CD4-positive, alpha-beta T cell (primary cell): Measurements from ENCODE around the gene CDHR3. TPM values are rescaled to one million over a fixed set of nuclear protein-coding genes. Genes with fewer than 3 reads are reported as not detected.

Experiments used
- ATAC-seq: fragments of 200-7000 bp; cut with Tn5 transposase; one replicate; pipeline ENCODE4 v1.10.0; 2022; ENCODE audit warnings: mild to moderate bottlenecking; ENCODE audit not compliant: poor library complexity
- CTCF ChIA-PET: fragments of 350-600 bp; sonication (Branson Sonifier 250); formaldehyde crosslinking; loops from one replicate; lab custom pipeline; 2021; ENCODE audit warnings: antibody characterized with exemption, inconsistent platforms; lab: Charles Lee
- POLR2A ChIA-PET: fragments of 350-600 bp; sonication (Branson Sonifier 250); formaldehyde crosslinking; loops from one replicate; lab custom pipeline; 2021; ENCODE audit warnings: antibody characterized with exemption, inconsistent platforms; lab: Charles Lee
- DNase-seq, 14 experiments: peaks; one replicate each; pipeline ENCODE4 v3.0.0-alpha.2; 2013 to 2020; ENCODE audit warnings: mixed read lengths in 2 of 14
- H3K27ac ChIP-seq, 2 donors: one replicate each; pipeline versions ENCODE4 v1.5.1 to v1.7.0; 2013; ENCODE audit warnings: low read length in 2 of 2, low read depth in 1 of 2, mild to moderate bottlenecking in 1 of 2
- H3K27me3 ChIP-seq, 2 experiments: 1 replicate in 1 of 2; 2 replicates in 1 of 2; pipeline versions ENCODE4 v1.6.1 to v1.7.0; 2013; ENCODE audit warnings: low read length in 2 of 2, control low read depth in 1 of 2, mild to moderate bottlenecking in 1 of 2, moderate library complexity in 1 of 2; ENCODE audit not compliant: insufficient read depth in 2 of 2, control insufficient read depth in 1 of 2
- H3K36me3 ChIP-seq: one replicate; pipeline ENCODE4 v1.6.1; 2013; ENCODE audit warnings: low read length, control low read depth; ENCODE audit not compliant: insufficient read depth
- H3K4me1 ChIP-seq: one replicate; pipeline ENCODE4 v1.6.1; 2013; ENCODE audit warnings: low read length, control low read depth; ENCODE audit not compliant: insufficient read depth
- H3K4me3 ChIP-seq: one replicate; pipeline ENCODE4 v1.5.1; 2013; ENCODE audit warnings: mild to moderate bottlenecking, low read length, moderate library complexity
- H3K9me3 ChIP-seq, 2 experiments: 1 replicate in 1 of 2; 2 replicates in 1 of 2; pipeline versions ENCODE4 v1.6.1 to v1.7.0; 2013; ENCODE audit warnings: low read length in 2 of 2, mild to moderate bottlenecking in 2 of 2, control low read depth in 1 of 2, moderate library complexity in 1 of 2; ENCODE audit not compliant: control insufficient read depth in 1 of 2, insufficient read depth in 1 of 2
- H3K27ac Mint-ChIP-seq: one replicate; pipeline ENCODE4 v1.8.0; 2020; ENCODE audit warnings: mixed read lengths
- H3K27me3 Mint-ChIP-seq: one replicate; pipeline ENCODE4 v1.8.0; 2021; ENCODE audit warnings: mixed read lengths
- H3K36me3 Mint-ChIP-seq: one replicate; pipeline ENCODE4 v1.8.0; 2021; ENCODE audit warnings: low read depth, mixed read lengths
- H3K4me1 Mint-ChIP-seq: one replicate; pipeline ENCODE4 v1.8.0; 2021; ENCODE audit warnings: low read depth, mixed read lengths
- H3K4me3 Mint-ChIP-seq: one replicate; pipeline ENCODE4 v1.8.0; 2020; ENCODE audit warnings: mild to moderate bottlenecking, mixed read lengths
- H3K9me3 Mint-ChIP-seq: one replicate; pipeline ENCODE4 v1.8.0; 2020; ENCODE audit warnings: mixed read lengths
- CTCF ChIP-seq: fragments of 200-600 bp; IDR thresholded peaks from one replicate; pipeline ENCODE4 v1.8.0; 2022; ENCODE audit warnings: antibody characterized with exemption, mild to moderate bottlenecking
- intact Hi-C, 2 experiments: fragments of 100-400 bp; cut with DNase I in 1 of 2; cut with micrococcal nuclease in 1 of 2; formaldehyde crosslinking; loops; one replicate each; pipeline versions ENCODE4 v1.15.1 to v1.9.0; 2023 to 2025; cut with DNase I, micrococcal nuclease
- total RNA-seq, 174 experiments: library from RNA in 2 of 174; stranded (reverse) in 2 of 174; gene quantifications; one replicate each; pipeline ENCODE4 v1.2.3 and lab custom pipeline; 2021 to 2026

CDHR3 gene
- total RNA-seq, 2 experiments from 2014 or later = 10.3 to 12.2 TPM

GRCh38 chr7:105988276-105988675, 25.2 kb downstream of the CDHR3 start:
- Mint-ChIP-seq H3K4me3 (no peak overlapping the region), H3K9me3 (no peaks in the 10 kb centered on the region), H3K27me3 (no peaks in the 10 kb centered on the region), H3K27ac (no peak overlapping the region), H3K4me1 (peaks cover 25% of the 10 kb centered on the region), H3K36me3 (no peaks in the 10 kb centered on the region)
- no peak for TF ChIP-seq CTCF
- no peaks in the 10 kb centered on the region for H3K27me3 ChIP-seq
- CTCF ChIA-PET = no interaction called here
- no peak overlapping the region for H3K27ac ChIP-seq
- ATAC-seq (no peak), DNase-seq (no peak)
- H3K9me3 ChIP-seq = no peaks in the 10 kb centered on the region
- no peaks in the 10 kb centered on the region for H3K4me1 ChIP-seq
- POLR2A ChIA-PET = interaction anchor here (0.7 kb wide), 1 partner anchor 13 kb away, joined by 3 read pairs; no protein-coding TSS in a partner anchor
- intact Hi-C loops = no loop called here
- H3K4me3 ChIP-seq = no peak overlapping the region
- H3K36me3 ChIP-seq = no peaks in the 10 kb centered on the region

GRCh38 chr7:105989191-105989590, 26.1 kb downstream of the CDHR3 start:
- H3K4me3 ChIP-seq = no peak overlapping the region
- H3K4me1 ChIP-seq = no peaks in the 10 kb centered on the region
- no peaks in the 10 kb centered on the region for H3K27me3 Mint-ChIP-seq
- POLR2A ChIA-PET = no interaction called here
- H3K9me3 ChIP-seq = no peaks in the 10 kb centered on the region
- no peaks in the 10 kb centered on the region for H3K9me3 Mint-ChIP-seq
- no peaks in the 10 kb centered on the region for H3K36me3 Mint-ChIP-seq
- DNase-seq (no peak), ATAC-seq (no peak)
- H3K27me3 ChIP-seq = no peaks in the 10 kb centered on the region
- H3K4me1 Mint-ChIP-seq = peaks cover 30% of the 10 kb centered on the region
- no peak overlapping the region for H3K27ac ChIP-seq
- intact Hi-C loops = no loop called here
- CTCF ChIA-PET = interaction anchor here (1.1 kb wide), 1 partner anchor 333 kb away, joined by 3 read pairs; no protein-coding TSS in a partner anchor
- H3K27ac Mint-ChIP-seq = no peak overlapping the region
- TF ChIP-seq CTCF = no peak
- H3K36me3 ChIP-seq = no peaks in the 10 kb centered on the region
- no peak overlapping the region for H3K4me3 Mint-ChIP-seq

GRCh38 chr7:105989686-105990085, 26.6 kb downstream of the CDHR3 start:
- Histone ChIP-seq H3K27ac (no peak overlapping the region), H3K4me1 (no peaks in the 10 kb centered on the region), H3K4me3 (no peak overlapping the region), H3K36me3 (no peaks in the 10 kb centered on the region), H3K9me3 (no peaks in the 10 kb centered on the region), H3K27me3 (no peaks in the 10 kb centered on the region)
- DNase-seq (no peak), ATAC-seq (no peak)
- Mint-ChIP-seq H3K9me3 (no peaks in the 10 kb centered on the region), H3K4me3 (no peak overlapping the region), H3K36me3 (no peaks in the 10 kb centered on the region), H3K27me3 (no peaks in the 10 kb centered on the region), H3K4me1 (peaks cover 30% of the 10 kb centered on the region), H3K27ac (no peak overlapping the region)
- CTCF ChIA-PET = interaction anchor here (1.1 kb wide), 1 partner anchor 333 kb away, joined by 3 read pairs; no protein-coding TSS in a partner anchor
- intact Hi-C loops = loop anchor here (5.0 kb wide), 2 partner anchors 53 to 57 kb away; no protein-coding TSS in a partner anchor
- POLR2A ChIA-PET = interaction anchor here (1.2 kb wide), 1 partner anchor 11 kb away, joined by 3 read pairs; no protein-coding TSS in a partner anchor
- TF ChIP-seq CTCF = no peak
